Measurements from ENCODE around the gene P3H2.

The P3H2 gene

DNA sequence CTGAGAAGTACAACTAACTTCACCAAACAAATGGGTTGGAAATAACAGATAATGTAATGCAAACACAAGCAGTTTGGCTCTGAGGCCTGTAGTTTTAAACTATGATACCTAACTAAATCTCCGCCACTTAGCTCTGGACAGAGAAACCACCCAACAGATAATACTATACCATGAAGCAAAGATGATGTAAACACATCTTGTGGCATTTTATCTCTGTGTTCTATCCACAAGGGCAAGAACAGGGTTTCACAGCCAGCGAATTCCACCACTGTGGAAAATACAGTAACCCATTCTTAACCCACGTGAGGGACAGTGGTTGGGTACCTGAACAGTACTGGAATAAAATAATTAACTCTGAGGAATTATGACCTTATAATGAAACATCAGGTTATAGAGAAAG, 93.6 kb downstream of the P3H2 start:
- DNase-seq (ENCODE audit: extremely low spot score) = no peak
- CTCF ChIA-PET = no interaction called here
- TF ChIP-seq, protein P1, sequence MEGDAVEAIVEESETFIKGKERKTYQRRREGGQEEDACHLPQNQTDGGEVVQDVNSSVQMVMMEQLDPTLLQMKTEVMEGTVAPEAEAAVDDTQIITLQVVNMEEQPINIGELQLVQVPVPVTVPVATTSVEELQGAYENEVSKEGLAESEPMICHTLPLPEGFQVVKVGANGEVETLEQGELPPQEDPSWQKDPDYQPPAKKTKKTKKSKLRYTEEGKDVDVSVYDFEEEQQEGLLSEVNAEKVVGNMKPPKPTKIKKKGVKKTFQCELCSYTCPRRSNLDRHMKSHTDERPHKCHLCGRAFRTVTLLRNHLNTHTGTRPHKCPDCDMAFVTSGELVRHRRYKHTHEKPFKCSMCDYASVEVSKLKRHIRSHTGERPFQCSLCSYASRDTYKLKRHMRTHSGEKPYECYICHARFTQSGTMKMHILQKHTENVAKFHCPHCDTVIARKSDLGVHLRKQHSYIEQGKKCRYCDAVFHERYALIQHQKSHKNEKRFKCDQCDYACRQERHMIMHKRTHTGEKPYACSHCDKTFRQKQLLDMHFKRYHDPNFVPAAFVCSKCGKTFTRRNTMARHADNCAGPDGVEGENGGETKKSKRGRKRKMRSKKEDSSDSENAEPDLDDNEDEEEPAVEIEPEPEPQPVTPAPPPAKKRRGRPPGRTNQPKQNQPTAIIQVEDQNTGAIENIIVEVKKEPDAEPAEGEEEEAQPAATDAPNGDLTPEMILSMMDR (IDR thresholded peaks at IDR 0.05; ENCODE audit: control extremely low read depth, extremely low read depth, low read depth, missing control alignments) = no peak
- POLR2A ChIA-PET = no interaction called here

DNA sequence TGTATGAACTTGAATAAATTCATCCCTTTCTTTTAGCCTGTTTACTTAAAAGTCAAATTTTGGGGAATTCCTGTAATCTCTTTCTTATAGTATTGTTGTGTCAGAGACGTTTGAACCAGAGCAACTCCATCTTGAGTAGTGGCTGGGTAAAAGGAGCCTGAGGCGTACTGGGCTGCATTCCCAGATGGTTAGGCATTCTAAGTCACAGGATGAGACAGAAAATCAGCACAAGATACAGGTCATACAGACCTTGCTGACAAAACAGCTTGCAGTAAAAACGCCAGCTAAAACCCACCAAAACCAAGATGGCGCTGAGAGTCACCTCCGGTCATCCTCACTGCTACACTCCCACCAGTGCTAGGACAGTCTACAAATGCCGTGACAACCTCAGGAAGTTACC, 94.5 kb downstream of the P3H2 start:
- no peak for DNase-seq (ENCODE audit: extremely low spot score)
- TF ChIP-seq, protein P1 (IDR thresholded peaks at IDR 0.05; ENCODE audit: control extremely low read depth, extremely low read depth, low read depth, missing control alignments) = no peak
- CTCF ChIA-PET = interaction anchor here (0.7 to 1.7 kb wide), 2 partner anchors 10 to 95 kb away, joined by 3 to 7 read pairs; no protein-coding TSS in a partner anchor
- POLR2A ChIA-PET = no interaction called here

DNA sequence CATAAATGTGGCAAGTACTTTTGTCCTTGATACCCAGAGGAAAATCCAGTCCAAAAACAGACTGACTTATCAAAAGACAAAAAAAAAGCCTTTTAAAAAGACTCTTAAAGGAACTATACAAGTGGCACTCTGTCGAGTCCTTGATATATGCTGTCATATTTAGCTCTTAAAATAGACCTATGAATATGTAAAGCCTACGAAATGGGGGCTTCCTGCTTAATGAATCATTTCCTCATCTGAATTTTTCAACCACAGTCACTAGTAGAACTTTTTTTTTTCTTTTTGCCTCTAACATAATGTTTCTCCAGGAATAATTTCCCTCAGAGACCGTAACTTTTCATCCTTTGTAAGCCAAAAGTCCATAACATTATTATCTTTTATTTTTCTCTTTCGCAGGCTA, 95.8 kb downstream of the P3H2 start:
- ChIA-PET POLR2A (no interaction called here), CTCF (interaction anchor here (1.7 kb wide), 2 partner anchors 9 to 10 kb away, joined by 3 to 7 read pairs; no protein-coding TSS in a partner anchor)
- DNase-seq (ENCODE audit: extremely low spot score) = no peak
- TF ChIP-seq, protein P1 (IDR thresholded peaks at IDR 0.05; ENCODE audit: control extremely low read depth, extremely low read depth, low read depth, missing control alignments) = no peak

DNA sequence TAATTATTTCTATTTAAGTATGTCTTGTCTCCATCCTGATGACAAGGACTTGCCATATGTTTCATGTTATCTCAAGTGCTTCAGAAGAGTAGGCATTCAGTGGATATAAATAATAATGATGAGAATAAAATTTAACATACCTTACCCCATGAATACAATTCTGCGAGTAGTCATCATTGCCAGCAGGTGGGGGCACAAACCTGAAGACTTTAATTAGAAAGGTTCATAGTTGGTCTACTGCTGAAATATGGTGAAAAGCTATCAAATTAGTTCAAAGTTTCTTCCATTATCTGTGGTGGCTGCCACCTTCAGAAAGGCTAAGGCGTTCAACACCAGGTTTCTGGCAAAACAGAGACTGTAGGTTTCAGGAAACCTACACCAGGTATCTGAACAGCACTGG, 100.9 kb downstream of the P3H2 start:
- ChIA-PET CTCF (no interaction called here), POLR2A (no interaction called here)
- TF ChIP-seq, protein P1 (IDR thresholded peaks at IDR 0.05; ENCODE audit: control extremely low read depth, extremely low read depth, low read depth, missing control alignments) = no peak
- no peak for DNase-seq (ENCODE audit: extremely low spot score)

DNA sequence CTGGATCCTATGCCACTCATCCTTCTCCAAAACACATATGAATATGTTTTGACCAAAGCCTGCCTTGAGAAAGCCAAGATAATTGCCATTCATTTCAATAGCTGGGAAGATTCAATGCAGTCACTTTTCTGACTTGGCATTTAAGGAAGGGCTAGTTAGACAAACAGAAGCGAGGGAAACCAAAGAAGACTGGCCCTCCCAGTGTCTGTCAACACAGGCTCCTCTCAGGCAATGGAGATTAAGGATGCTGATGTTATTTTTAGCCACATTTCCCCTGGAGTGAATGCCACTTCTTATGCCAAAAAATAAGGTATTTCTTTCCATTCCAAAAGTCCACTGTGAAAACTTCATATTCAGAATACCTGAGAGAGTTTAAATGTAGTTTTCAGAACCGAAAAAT, 101.7 kb downstream of the P3H2 start:
- POLR2A ChIA-PET = no interaction called here
- CTCF ChIA-PET = no interaction called here
- no peak for DNase-seq (ENCODE audit: extremely low spot score)
- TF ChIP-seq, protein P1 (IDR thresholded peaks at IDR 0.05; ENCODE audit: control extremely low read depth, extremely low read depth, low read depth, missing control alignments) = no peak

DNA sequence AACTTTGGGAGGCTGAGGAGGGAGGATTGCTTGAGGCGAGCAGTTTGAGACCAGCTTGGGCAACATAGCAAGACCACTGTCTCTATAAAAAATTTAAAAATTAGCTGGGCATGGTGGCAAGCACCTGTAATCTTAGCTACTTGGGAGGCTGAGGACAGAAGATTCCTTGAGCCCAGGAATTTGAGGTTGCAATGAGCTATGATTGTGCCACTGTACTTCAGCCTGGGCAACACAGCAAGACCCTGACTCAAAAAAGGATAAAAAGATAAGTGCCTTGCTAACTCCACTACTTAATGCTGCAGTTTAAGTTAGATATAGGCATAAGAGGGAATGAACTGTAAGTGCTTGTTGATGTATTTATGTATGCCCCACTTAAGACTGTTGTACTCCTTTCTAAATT, 102.2 kb downstream of the P3H2 start:
- ChIA-PET CTCF (no interaction called here), POLR2A (no interaction called here)
- TF ChIP-seq, protein P1 (IDR thresholded peaks at IDR 0.05; ENCODE audit: control extremely low read depth, extremely low read depth, low read depth, missing control alignments) = no peak
- DNase-seq (ENCODE audit: extremely low spot score) = no peak
